Activated CD8-positive, alpha-beta memory T cell treated with anti-CD3 and anti-CD28 coated beads, Interleukin-2, amount 10 ng/mL, durations not matched to agents 7 days and 5 days (primary cell): ENCODE measurements around the gene BANK1. TPM values are rescaled to one million over a fixed set of nuclear protein-coding genes. Genes with fewer than 3 reads are reported as not detected.
"Not testable (repeated sequence)": the region's sequence is repeated elsewhere in the genome, so short reads cannot be mapped to it uniquely, and the experiment has no call there.

Experiments used
- ATAC-seq: fragments of 150-1000 bp; cut with Tn5 transposase; one replicate; pipeline ENCODE4 v1.10.0; 2021; ENCODE audit warnings: moderate library complexity
- CTCF ChIA-PET: fragments of 350-600 bp; sonication (Branson Sonifier 250); formaldehyde crosslinking; loops from one replicate; lab custom pipeline; 2021; ENCODE audit warnings: antibody characterized with exemption; lab: Charles Lee
- DNase-seq: peaks from one replicate; pipeline ENCODE4 v3.0.0-alpha.2; 2020
- H3K27ac Mint-ChIP-seq: one replicate; pipeline ENCODE4 v1.8.0; 2021; ENCODE audit warnings: mild to moderate bottlenecking, mixed read lengths
- H3K27me3 Mint-ChIP-seq: one replicate; pipeline ENCODE4 v1.8.0; 2021; ENCODE audit warnings: mixed read lengths
- H3K36me3 Mint-ChIP-seq: one replicate; pipeline ENCODE4 v1.8.0; 2021; ENCODE audit warnings: mild to moderate bottlenecking, mixed read lengths
- H3K4me1 Mint-ChIP-seq: one replicate; pipeline ENCODE4 v1.8.0; 2021; ENCODE audit warnings: mixed read lengths
- H3K4me3 Mint-ChIP-seq: one replicate; pipeline ENCODE4 v1.8.0; 2021; ENCODE audit warnings: mild to moderate bottlenecking, moderate library complexity, mixed read lengths
- H3K9me3 Mint-ChIP-seq: one replicate; pipeline ENCODE4 v1.8.0; 2022; ENCODE audit warnings: low read depth, mixed read lengths
- total RNA-seq, 2 experiments: library from RNA; stranded (reverse); gene quantifications; one replicate each; pipeline ENCODE4 v1.2.3, GENCODE V29; 2021

BANK1 gene
- total RNA-seq, 2 experiments from 2014 or later: 0.23 TPM; not detected in 1

GRCh38 chr4:101870874-101871273, 80.3 kb downstream of the BANK1 start:
- H3K27ac Mint-ChIP-seq: no peak overlapping the region
- ATAC-seq (no peak), DNase-seq (no peak)
- H3K27me3 Mint-ChIP-seq: peaks cover 10% of the 10 kb centered on the region
- peaks cover 2% of the 10 kb centered on the region for H3K9me3 Mint-ChIP-seq
- CTCF ChIA-PET: no interaction called here
- no peak overlapping the region for H3K4me3 Mint-ChIP-seq
- H3K36me3 Mint-ChIP-seq: no peaks in the 10 kb centered on the region
- no peaks in the 10 kb centered on the region for H3K4me1 Mint-ChIP-seq

DNA sequence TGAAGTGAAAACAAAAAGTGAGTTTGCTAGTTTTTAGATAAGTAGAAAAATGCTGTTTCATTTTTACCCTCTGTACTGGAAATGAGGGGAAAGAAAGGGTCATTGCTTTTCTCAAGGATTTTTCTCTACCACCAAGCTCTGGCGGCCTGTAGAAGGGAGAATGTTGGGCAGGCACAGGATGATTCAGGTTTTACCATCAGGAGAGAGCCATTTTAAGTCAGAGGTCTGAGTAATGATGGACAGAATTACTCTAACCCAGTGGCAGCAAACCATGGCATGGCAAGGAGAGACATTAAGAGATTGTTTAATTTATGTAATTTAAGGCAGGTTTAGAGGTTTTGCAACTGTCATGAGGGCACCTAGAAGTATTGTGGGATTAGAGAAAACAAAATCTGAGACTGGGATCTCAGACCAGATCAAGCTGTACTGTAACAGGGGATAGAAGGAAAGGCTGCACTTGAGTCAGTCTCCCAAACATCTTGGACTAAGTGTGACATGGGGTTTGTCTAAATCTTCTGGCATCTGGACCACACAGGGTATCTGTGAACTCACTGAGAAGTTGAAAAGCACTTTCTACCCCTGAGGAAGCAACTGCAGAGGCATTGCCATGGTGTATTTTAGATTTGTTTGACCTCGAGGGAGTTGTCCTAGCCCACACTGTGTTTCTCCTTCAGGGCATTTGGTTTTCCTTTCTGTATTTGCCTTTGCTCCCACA, 81.6 kb downstream of the BANK1 start:
- Mint-ChIP-seq H3K27ac (no peak overlapping the region), H3K4me1 (no peaks in the 10 kb centered on the region), H3K4me3 (no peak overlapping the region), H3K36me3 (no peaks in the 10 kb centered on the region), H3K9me3 (no peaks in the 10 kb centered on the region), H3K27me3 (peaks cover 10% of the 10 kb centered on the region)
- DNase-seq (no peak), ATAC-seq (no peak)
- CTCF ChIA-PET: no interaction called here

- Mint-ChIP-seq H3K27ac (no peak overlapping the region), H3K4me3 (no peak overlapping the region), H3K4me1 (no peaks in the 10 kb centered on the region), H3K36me3 (no peaks in the 10 kb centered on the region), H3K27me3 (peaks cover 5% of the 10 kb centered on the region), H3K9me3 (no peaks in the 10 kb centered on the region)
- no peak for ATAC-seq
- CTCF ChIA-PET: no interaction called here
- DNase-seq: no peak
Measured at GRCh38 chr4:101885574-101885973, 95.0 kb downstream of the BANK1 start.

GRCh38 chr4:101886826-101887225, 96.3 kb downstream of the BANK1 start:
- CTCF ChIA-PET: no interaction called here
- H3K27ac Mint-ChIP-seq: no peak overlapping the region
- ATAC-seq (no peak), DNase-seq (no peak)
- H3K4me1 Mint-ChIP-seq: no peaks in the 10 kb centered on the region
- no peaks in the 10 kb centered on the region for H3K9me3 Mint-ChIP-seq
- H3K36me3 Mint-ChIP-seq: no peaks in the 10 kb centered on the region
- no peaks in the 10 kb centered on the region for H3K27me3 Mint-ChIP-seq
- H3K4me3 Mint-ChIP-seq: no peak overlapping the region

- H3K9me3 Mint-ChIP-seq: no peaks in the 10 kb centered on the region
- no peaks in the 10 kb centered on the region for H3K36me3 Mint-ChIP-seq
- CTCF ChIA-PET: no interaction called here
- DNase-seq (no peak), ATAC-seq (no peak)
- no peaks in the 10 kb centered on the region for H3K4me1 Mint-ChIP-seq
- H3K27me3 Mint-ChIP-seq: no peaks in the 10 kb centered on the region
- H3K27ac Mint-ChIP-seq: no peak overlapping the region
- no peak overlapping the region for H3K4me3 Mint-ChIP-seq
Measured at GRCh38 chr4:101888472-101888871, 97.9 kb downstream of the BANK1 start.

- H3K4me3 Mint-ChIP-seq, H3K36me3 Mint-ChIP-seq, CTCF ChIA-PET, ATAC-seq, H3K4me1 Mint-ChIP-seq, DNase-seq, H3K9me3 Mint-ChIP-seq, H3K27me3 Mint-ChIP-seq, H3K27ac Mint-ChIP-seq: not testable (repeated sequence)
Measured at GRCh38 chr4:101905527-101905926, 115.0 kb downstream of the BANK1 start.

GRCh38 chr4:101910786-101911373, 120.3 kb downstream of the BANK1 start:
- ATAC-seq: no peak
- Mint-ChIP-seq H3K9me3 (no peaks in the 10 kb centered on the region), H3K27me3 (no peaks in the 10 kb centered on the region), H3K4me3 (no peak overlapping the region), H3K36me3 (no peaks in the 10 kb centered on the region), H3K27ac (no peak overlapping the region), H3K4me1 (no peaks in the 10 kb centered on the region)
- DNase-seq: no peak
- CTCF ChIA-PET: no interaction called here

- DNase-seq: no peak
- Mint-ChIP-seq H3K36me3 (no peaks in the 10 kb centered on the region), H3K27me3 (no peaks in the 10 kb centered on the region), H3K27ac (no peak overlapping the region), H3K9me3 (no peaks in the 10 kb centered on the region), H3K4me3 (no peak overlapping the region), H3K4me1 (no peaks in the 10 kb centered on the region)
- CTCF ChIA-PET: no interaction called here
- no peak for ATAC-seq
Measured at GRCh38 chr4:101911616-101912015, 121.1 kb downstream of the BANK1 start.

GRCh38 chr4:101914761-101915160, 124.2 kb downstream of the BANK1 start:
- ATAC-seq (no peak), DNase-seq (no peak)
- Mint-ChIP-seq H3K4me1 (no peaks in the 10 kb centered on the region), H3K27me3 (no peaks in the 10 kb centered on the region), H3K36me3 (no peaks in the 10 kb centered on the region), H3K9me3 (no peaks in the 10 kb centered on the region), H3K4me3 (no peak overlapping the region), H3K27ac (no peak overlapping the region)
- CTCF ChIA-PET: no interaction called here

DNA sequence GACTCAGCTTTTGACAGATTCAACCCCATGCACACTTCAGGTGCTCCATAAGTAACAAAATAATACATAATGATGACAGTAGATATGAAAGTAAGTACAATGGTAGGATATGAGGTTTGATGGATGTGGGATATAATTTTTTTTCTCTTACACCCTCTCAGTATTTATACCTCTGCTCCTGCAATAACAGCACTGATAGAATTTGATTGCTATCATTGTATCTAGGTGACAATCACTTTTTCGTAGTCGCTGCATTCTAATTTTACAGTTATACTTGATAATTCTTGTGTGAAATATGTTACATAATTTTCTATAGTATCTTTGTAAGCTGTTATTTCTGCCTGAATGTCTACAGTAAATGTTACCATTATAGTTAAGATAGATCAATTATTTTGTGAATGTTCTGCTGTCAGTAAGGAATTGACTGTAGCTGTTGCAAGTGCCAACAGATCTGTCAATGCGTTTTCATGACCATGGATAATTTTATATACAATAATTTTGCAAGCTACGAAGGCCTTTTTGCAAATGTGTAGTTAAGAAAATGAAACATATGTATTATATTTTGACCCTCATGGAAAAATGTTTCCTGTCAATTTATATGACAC, 128.9 kb downstream of the BANK1 start:
- CTCF ChIA-PET: no interaction called here
- no peak for ATAC-seq
- Mint-ChIP-seq H3K4me1 (no peaks in the 10 kb centered on the region), H3K27ac (no peak overlapping the region), H3K4me3 (no peak overlapping the region), H3K27me3 (peaks cover 5% of the 10 kb centered on the region), H3K9me3 (no peaks in the 10 kb centered on the region), H3K36me3 (no peaks in the 10 kb centered on the region)
- DNase-seq: no peak

GRCh38 chr4:101921370-101921769, 130.8 kb downstream of the BANK1 start:
- Mint-ChIP-seq H3K9me3 (no peaks in the 10 kb centered on the region), H3K36me3 (no peaks in the 10 kb centered on the region), H3K27me3 (peaks cover 5% of the 10 kb centered on the region), H3K4me3 (no peak overlapping the region), H3K27ac (no peak overlapping the region), H3K4me1 (no peaks in the 10 kb centered on the region)
- DNase-seq (no peak), ATAC-seq (no peak)
- CTCF ChIA-PET: no interaction called here

GRCh38 chr4:101931619-101932018, 141.1 kb downstream of the BANK1 start:
- no peak overlapping the region for H3K27ac Mint-ChIP-seq
- H3K4me3 Mint-ChIP-seq: no peak overlapping the region
- CTCF ChIA-PET: no interaction called here
- no peaks in the 10 kb centered on the region for H3K36me3 Mint-ChIP-seq
- no peaks in the 10 kb centered on the region for H3K27me3 Mint-ChIP-seq
- no peaks in the 10 kb centered on the region for H3K4me1 Mint-ChIP-seq
- peaks cover 3% of the 10 kb centered on the region for H3K9me3 Mint-ChIP-seq
- ATAC-seq (no peak), DNase-seq (no peak)

DNA sequence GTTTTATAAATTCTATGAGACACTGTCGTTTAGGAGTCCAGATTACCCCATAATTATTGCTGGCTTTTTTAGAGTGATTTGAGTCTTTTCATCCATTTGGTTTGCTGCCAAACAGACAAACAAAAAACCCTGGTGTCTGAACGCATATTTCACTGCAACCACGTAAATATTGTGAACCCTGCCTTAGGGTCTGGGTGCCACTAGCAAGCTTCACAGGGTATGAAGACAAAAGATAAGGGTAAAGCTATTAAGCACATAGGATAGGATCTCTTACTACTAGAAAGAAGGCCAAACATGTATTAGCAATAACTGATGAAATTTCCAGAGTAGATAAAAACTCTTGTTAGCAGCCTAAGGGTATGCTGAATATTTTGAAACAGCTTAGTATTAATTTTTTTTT, 143.3 kb downstream of the BANK1 start:
- CTCF ChIA-PET: no interaction called here
- Mint-ChIP-seq H3K36me3 (no peaks in the 10 kb centered on the region), H3K9me3 (peaks cover 4% of the 10 kb centered on the region), H3K4me1 (no peaks in the 10 kb centered on the region), H3K27me3 (no peaks in the 10 kb centered on the region), H3K4me3 (no peak overlapping the region), H3K27ac (no peak overlapping the region)
- ATAC-seq (no peak), DNase-seq (no peak)

DNA sequence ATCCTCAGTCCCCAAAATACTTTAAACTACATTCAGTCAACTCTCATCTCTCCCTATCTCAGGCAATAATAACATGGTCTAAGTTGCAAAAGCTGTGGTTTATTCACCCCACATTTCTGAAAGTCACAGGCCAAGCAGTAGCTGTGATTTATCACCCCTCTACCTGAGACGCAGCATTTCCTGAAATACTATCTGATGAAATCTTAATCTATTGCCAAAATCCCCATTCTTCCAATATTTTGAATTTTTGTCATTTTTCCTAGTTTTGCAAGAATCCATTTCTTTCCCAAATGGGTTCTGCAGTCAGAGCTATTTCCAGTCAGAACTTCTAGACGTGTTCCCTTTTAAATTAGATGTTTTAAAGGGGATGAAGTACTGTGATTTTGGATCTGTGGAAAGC, 148.3 kb downstream of the BANK1 start:
- Mint-ChIP-seq H3K4me1 (no peaks in the 10 kb centered on the region), H3K27me3 (no peaks in the 10 kb centered on the region), H3K9me3 (peaks cover 4% of the 10 kb centered on the region), H3K27ac (no peak overlapping the region), H3K36me3 (no peaks in the 10 kb centered on the region), H3K4me3 (no peak overlapping the region)
- CTCF ChIA-PET: no interaction called here
- ATAC-seq: no peak
- no peak for DNase-seq
